NCI-H1092 (cell line): Measurements from ENCODE around the gene CNGA1.

Experiments
- DNase-seq: peaks from one replicate; lab custom pipeline; 2025; lab: John Stamatoyannopoulos, UW

CNGA1 gene

DNA sequence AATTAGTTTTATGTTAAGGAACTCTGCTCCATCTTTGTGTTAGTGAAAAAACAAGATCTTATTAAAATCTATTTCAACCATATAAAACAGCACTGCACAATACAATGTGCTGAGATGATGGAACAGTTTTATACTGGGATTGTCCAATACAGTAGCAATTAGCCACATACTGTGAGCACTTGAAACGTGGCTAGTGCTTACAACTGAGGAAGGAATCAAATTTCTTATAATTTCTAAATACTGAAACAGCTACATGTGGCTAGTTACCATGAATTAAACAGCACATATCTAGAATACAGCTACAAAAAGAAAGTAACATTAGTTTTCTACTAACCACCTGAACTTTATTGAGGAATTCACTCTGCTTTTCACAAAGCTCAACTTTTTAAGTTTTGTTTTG is 116.8 kb downstream of the CNGA1 start:
- DNase-seq = no peak

DNA sequence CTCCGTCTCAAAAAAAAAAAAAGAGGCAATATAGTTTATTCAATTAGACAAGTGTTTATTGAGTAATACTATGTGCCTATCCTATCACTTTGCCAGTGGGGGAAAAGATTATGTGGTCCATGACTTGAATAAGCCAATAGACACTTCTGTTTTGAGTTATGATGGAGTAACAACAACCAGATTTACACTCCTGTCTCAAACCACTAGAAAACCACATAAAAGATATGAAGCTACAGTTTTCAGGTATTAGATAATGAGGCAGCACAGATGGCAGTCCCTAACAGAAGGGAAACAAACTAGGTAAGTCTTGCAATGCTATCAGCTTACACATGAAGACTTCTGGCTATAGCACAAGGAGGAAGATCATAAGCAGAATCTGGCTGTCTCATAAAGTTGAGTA is 124.6 kb downstream of the CNGA1 start:
- DNase-seq = no peak
